Measurements from ENCODE around the gene TRAF2.

Gene TRAF2

DNA sequence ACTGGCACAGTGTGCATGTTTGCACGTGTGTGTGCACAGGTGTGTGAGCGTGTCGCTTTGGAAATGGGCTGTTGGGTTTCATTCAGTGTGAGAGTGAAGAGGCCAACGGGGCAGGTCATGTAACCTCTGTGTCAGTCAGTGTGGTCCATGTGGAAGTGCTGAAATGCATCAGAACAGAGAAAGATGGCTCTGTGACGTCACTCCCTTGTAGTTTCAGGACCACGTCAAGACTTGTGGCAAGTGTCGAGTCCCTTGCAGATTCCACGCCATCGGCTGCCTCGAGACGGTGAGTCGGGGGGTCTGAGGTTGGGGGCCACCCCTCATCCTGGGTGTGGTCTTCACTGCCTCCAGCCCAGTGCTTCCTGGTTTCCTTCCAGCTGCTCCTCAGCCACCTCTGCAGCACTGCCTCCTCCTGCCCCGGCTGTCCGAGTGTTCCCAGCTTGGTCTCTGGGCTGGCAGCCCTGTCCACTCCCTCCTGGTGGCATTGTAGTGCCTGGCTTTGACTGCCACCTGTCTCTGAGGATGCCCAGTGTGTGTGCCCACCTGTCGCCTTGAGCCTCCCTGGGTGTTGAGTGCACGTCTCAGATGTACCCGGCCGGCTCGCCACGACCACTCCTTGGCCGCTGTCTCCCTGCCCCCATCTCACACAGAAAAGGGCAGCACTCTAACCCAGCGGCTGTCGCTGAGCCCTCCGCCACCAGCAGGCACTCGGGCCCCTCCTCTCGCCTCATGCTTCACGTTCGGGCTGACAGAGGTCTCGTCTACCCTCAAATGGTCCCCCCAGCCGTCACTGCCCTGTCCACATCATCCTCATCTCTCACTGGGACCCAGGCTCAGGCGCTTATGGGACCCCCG is 30.2 kb downstream of the TRAF2 start:
- DNase-seq: no peak

DNA sequence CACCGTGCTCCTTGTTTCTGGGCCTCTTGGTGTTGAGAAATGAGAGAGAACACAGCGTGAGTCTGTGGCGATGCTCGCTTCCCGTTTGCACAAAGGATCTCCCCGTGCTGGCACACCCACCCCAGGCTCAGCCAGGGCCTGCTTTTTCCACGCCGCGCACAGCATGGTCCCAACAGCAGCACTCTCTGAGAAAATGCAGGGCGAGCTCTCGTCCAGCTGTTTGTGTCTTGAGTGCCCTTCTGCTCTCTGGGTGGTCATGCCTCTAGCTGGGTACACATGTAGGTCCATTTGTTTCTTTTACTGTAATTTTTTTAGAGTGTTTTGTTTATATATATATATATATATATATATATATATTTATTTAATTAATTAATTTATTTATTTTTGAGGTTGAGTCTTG is 31.6 kb downstream of the TRAF2 start:
- no peak for DNase-seq

DNA sequence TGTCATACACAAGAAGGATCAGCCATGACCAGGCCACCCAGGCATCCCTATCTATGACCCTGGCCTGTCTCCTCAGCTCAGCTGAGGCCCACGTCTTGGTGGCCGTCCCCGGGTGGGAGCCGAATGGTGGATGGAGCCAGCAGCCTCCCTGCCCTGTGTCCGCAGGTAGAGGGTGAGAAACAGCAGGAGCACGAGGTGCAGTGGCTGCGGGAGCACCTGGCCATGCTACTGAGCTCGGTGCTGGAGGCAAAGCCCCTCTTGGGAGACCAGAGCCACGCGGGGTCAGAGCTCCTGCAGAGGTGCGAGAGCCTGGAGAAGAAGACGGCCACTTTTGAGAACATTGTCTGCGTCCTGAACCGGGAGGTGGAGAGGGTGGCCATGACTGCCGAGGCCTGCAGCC is 33.8 kb downstream of the TRAF2 start:
- no peak for DNase-seq

DNA sequence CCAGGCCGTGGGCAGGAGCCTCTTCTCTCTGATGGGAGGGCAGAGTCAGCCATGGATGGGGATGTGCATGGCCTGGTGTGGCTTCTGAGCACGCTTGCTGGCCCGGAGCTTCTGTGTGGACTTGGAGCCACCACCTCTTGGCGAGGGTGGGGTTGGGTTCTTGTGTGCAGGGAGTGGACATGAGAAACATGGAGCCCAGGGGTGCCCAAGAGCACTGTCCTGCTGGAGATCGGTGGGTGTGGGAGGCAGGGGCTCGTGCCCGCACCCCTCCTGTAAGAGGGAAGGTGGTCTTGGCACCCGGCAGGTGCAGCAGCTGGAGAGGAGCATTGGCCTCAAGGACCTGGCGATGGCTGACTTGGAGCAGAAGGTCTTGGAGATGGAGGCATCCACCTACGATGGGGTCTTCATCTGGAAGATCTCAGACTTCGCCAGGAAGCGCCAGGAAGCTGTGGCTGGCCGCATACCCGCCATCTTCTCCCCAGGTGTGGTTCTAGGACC is 34.5 kb downstream of the TRAF2 start:
- no peak for DNase-seq

DNA sequence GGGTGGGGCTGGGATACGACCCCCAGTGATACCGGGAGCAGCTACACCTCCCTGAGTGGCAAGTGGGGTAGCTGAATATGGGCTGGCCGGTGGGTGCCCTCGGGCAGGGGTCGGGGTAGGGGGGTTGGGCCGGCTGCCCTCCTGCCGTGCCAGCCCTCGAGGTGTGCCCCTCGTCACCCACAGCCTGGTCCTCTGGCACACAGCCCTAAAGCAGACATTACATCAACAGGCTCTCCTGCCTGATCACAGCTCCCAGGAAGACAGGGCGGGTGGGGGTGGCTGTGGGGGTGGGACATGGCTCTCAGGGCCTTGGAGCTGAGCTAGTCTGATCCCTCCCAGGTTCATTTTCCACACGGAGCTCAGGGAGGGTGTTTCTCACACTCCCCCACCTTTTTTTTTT is 35.0 kb downstream of the TRAF2 start:
- no peak for DNase-seq

DNA sequence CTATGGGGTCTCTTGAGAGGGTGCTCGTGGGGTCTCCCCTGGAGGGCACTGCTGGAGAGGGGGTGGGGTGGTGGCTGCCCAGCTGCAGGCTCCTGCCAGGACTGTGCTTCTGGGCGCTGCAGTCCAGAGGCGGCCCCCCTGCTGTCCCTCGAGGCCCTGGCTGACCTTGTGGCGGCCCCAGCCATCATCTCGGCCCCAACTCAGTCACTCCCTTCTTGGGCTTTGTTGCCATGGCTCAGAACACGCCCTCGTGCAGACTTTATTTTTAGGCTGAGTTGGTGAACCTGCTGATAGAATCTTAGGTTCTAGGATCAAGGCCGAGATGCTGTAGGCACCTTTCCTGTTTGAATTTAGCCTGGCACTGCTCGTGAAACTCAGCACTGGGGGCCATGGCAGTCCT is 35.4 kb downstream of the TRAF2 start:
- no peak for DNase-seq

DNA sequence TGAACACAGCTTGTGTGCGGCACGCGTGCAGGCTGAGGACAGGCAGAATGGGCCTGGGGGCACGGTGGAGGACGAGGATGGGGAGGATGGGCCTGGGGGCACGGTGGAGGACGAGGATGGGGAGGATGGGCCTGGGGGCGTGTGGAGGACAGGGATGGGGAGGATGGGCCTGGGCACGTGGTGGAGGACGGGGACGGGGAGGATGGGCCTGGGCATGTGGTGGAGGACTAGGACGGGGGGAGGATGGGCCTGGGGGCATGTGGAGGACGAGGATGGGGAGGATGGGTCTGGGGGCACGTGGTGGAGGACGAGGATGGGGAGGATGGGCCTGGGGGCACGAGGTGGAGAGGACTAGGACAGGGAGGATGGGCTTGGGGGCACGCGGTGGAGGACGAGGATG is 36.2 kb downstream of the TRAF2 start:
- DNase-seq: no peak

DNA sequence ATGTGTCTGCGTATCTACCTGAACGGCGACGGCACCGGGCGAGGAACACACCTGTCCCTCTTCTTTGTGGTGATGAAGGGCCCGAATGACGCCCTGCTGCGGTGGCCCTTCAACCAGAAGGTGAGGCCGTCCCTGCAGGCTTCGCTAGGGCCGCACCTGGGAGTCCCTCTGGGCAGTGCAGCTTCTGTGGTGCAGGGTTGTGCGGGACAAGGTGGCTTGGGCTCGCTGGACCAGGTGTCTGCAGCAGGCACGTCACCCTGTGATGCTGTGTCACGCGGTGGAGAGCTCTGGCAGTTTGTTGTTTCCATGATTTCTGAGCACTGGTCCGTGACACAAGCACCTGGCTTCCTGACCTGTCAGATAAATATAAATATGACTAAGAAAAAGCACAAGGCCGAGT is 37.6 kb downstream of the TRAF2 start:
- no peak for DNase-seq

DNA sequence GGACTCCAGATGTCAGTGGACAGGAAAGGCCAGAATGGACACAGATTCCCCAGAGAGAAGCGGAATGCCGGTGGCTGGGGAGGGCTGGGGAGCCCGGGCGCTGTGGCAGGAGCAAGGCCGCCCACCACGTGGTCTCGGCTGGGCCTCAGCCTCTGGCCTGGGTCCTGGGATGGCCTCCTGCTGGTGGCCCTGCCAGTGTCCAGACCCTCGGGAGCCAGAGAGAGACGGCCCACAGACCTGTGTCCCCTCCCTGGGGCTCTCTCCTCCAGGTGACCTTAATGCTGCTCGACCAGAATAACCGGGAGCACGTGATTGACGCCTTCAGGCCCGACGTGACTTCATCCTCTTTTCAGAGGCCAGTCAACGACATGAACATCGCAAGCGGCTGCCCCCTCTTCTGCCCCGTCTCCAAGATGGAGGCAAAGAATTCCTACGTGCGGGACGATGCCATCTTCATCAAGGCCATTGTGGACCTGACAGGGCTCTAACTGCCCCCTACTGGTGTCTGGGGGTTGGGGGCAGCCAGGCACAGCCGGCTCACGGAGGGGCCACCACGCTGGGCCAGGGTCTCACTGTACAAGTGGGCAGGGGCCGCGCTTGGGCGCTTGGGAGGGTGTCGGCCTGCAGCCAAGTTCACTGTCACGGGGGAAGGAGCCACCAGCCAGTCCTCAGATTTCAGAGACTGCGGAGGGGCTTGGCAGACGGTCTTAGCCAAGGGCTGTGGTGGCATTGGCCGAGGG is 39.3 kb downstream of the TRAF2 start:
- no peak for DNase-seq

DNA sequence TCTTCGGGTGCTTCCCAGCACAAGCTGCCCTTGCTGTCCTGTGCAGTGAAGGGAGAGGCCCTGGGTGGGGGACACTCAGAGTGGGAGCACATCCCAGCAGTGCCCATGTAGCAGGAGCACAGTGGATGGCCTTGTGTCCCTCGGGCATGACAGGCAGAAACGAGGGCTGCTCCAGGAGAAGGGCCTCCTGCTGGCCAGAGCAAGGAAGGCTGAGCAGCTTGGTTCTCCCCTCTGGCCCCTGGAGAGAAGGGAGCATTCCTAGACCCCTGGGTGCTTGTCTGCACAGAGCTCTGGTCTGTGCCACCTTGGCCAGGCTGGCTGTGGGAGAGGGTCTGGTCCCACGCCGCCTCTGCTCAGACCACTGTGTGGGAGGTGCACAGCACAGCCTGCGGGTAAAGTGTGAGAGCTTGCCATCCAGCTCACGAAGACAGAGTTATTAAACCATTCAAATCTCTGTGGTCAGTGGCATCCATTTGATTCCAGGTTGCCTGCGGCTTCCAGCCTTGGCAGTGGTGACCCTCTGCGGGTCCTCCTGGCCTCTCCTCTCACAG is 39.9 kb downstream of the TRAF2 start:
- no peak for DNase-seq

DNA sequence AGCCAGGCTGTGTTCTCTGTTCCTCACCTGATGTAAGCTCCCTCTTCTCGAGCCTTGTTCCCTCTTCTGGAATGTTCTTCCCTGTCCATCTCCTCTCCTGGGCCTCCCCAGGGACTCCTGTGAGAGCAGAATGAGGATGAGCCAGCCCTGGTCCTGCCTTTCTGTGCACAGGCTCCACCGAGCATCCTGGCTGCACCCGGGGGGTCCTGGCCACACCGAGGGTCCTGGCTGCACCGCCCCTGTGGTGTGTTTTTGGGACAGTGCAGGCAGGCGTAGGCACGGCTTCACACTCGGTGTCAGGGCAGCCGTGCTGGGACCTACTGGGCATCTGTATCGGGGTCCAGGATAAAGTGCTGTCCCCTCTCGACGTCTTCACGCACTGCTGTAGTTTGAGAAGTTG is 40.4 kb downstream of the TRAF2 start:
- no peak for DNase-seq

DNA sequence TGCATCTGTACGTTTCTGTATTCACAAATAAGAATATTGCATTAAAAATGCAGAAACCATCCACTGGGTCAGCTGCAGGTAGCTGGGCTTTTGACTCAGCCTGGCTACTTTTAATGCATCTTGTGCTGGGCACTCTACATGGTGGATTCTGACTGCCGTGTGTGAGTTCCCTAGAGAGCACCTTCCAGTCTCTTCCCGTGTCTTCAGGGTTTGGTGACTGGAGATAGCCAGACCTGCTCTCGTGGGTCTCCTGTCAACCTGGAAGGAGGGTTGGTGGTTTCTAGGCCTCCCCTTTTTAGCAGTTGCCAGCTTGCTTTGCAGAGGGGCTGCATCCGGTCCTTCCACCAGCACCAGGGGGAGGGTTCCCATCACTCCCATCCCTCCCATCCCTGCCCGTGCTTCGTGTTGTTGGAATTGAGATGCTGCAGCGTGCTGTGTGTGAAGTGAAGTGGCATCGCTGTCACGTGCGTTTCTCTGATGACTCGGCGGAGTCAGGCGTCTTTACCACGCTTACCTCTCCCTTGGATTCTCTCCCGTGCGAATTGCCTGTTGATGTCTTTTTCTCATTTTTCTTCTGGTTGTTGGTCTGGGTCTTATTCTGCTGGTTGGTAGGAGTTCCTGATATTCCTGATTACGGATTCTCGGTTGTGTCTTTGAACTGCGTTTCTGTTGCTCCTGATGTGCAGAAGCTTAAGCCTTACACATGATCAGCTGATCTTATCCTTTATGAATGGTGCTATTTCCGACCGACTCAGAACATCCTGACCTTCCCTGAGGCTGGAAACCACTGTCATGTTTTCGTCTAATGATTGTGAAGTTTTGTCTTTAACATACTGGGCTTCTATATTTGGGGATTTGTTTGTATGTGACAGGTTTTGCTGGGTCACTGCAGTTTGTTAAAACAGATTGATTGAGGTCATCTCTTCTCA is 41.3 kb downstream of the TRAF2 start:
- DNase-seq: no peak

DNA sequence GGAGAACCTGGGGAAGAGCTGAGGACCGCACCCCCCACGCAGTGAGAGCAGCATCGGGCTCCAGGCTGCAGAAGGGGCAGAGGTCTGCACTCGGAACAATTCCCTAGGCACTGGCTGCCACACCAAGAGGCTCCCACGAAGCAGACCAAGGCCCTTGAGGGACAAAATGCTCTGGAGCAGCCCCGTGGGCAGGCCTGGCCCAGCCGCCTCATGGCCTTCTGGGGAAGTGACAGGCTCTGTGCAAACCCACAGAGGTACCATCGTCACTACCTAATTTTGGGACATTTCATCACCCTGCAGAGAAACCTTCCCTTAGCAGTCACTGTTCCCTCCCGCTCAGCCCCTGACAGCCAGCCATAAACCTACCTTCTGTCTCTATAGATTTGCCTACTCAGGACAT is 42.3 kb downstream of the TRAF2 start:
- no peak for DNase-seq

DNA sequence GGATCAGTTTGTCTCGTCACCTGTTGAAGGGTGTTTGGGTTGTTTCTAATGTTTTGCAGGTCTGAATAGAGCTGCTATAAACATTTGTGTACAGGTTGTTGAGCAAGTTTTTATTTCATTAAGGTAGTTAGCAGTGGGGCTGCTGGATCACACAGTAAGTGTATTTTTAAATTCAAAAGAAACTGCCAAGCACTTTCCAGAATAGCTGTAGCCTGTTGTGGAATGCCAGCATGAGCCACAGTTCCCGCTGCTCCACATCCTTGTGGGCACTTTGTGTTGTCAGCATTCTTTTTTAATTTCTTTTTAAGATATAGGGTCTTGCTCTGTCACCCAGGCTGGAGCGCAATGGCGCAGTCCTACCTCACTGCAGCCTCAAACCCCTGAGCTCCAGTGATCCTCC is 43.7 kb downstream of the TRAF2 start:
- DNase-seq: no peak

DNA sequence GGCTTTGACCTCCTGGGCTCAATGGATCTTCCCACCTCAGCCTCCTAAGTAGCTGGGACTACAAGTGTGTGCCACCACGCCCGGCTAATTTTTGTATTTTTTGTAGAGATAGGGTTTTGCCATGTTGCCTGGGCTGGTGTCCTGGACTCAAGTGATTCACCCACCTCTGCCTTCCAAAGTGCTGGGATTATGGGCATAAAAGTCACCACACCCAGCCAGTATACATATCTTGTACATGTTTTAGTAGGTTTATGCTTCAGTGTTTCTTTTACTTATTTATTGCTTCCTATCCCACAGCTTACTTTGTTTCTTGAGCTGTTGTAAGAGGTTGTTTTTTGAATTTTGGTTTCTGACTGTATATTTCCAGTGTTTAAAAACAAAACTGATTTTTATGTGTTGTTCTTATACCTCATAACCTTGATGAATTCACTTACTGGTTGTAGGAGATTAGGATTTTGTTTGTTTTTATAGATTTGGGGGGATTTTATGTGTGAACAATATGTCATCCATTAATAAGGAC is 45.4 kb downstream of the TRAF2 start:
- DNase-seq: no peak

DNA sequence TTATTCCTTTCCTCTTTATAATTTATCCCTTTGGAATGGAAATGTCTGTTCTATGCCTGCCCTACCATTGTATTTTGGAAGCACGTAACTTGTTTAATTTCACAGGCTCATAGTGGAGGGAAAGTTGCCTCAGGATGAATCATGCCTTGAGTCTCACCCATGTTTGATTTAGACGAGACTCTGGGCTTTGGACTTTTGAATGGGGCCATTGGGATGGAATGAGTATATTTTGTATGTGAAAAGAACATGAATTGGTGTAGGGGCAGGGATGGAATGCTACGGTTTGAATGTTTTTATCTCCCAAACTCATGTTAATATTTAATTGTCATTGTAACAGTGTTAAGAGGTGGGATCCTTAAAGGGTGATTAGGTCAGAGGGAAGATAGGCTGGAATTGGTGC is 48.0 kb downstream of the TRAF2 start:
- DNase-seq: no peak

DNA sequence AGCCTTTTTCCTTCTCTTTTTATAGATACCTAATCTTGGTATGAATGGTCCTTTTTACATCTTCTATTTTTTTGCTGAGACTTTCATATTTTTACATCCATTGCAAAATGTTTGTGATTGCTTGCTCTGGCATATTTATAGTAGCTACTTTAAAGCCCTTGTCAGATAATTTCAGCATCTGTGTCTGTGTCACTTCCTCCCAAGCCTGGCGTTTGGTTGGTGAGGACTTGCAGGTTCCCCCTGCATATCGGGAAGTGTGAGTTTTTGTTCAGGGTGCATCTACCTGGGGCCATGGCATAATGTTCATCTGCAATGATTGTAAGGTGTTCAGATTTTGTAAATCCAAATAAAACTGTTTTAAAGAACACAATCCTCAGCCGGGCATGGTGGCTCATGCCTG is 49.3 kb downstream of the TRAF2 start:
- no peak for DNase-seq

DNA sequence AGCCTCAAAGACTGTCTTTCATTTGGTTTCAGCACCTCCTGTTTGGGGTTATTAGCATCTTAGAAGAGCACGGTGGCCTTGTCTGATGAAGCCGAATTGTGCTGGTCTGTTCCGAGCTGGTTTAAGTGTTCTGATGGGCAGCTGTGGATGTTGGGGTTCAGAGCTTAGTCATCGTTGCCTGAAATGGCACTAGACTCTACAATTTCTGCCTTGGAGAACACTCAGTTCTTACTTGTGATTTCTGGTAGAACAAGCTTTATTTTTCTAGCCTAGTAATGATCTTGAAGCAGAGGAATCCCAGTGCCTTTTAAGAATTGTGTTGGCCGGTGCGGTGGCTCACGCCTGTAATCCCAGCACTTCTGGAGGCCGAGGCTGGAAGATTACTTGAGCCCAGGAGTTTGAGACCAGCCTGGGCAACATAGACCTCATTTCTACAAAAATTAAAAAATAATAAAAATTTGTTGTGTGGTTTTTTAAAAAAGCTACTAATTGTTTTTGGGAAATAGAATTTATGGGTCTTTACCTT is 50.4 kb downstream of the TRAF2 start:
- no peak for DNase-seq

DNA sequence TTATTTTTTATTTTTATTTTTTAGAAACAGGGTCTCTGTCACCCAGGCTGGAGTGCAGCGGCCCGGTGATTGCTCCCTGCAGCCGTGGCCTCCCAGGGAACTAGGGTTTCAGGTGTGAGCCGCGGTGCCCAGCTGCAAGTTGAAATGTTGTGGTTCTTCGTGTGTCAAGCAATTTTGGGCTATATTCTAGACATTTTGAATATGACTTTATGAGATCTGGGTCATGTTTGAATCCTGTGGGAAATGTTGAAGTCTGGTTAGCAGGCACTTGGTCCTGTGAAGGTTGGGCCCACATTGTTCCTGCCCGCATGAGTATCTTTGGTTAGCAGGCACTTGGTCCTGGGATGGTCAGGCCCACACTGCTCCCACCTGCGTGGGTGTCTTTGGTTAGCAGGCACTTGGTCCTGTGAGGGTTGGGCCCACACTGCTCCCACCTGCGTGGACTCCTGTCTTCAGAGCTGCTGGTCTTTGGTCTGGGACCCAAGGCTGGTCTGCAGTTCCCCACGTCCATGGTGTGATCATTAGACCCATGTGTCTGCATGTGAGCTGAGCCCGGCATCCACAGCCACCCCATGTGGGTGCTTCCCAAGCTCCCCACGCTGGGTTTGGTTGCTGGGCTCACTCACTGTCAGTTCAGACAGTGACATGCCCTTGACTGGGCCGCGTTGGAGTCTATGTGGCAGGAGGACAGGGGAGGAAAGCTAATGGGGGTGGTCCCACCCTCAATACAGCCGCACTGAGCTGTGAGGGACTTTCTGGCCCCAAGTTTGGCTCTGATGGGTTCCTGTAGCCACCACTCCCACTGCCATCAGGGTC is 51.1 kb downstream of the TRAF2 start:
- no peak for DNase-seq

DNA sequence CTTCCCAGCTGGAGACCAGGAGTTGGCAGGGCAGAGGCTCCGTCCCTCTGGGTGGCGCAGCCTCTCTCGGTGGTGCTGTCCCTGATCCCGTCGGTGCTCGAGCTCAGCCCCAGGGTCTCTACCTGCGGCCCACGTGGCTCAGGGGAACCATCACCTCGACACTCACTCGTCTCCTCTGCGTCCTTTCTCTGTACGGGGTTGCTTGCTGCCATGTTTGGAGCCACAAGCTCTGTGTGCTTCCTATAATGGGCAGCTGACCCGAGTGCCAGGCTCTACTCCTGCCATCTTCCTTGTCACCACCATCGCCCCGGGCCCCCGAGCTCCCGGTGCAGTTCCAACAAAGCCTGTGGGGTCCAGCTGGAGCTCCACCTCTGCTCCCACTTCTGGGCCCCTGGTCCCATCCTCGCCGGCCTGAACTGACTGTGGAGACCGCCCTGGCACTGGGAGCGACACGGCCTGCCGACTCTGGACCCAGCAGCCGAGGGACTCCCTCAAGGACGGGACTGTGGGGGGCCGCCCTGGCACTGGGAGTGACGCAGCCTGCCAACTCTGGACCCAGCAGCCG is 53.2 kb downstream of the TRAF2 start:
- DNase-seq: no peak

DNA sequence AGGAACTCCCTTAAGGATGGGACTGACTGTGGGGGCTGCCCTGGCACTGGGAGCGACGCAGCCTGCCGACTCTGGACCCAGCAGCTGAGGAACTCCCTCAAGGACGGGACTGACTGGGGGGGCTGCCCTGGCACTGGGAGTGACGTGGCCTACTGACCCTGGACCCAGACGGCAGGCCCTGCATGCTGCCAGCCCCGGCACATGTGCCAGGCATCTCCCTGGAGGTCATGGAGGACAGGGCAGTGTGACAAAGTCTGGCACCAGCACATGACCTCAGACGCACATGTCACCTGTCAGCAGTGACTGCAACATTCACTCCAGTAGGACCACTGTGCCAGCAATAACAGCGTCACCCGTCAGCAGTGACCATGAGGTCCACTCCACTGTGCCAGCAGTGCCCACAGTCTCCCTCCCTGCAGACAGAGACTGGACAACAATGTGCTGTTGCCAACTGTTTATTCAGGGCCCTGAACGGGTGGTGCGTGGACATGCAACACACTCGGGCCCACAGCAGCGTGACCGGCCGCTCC is 53.7 kb downstream of the TRAF2 start:
- DNase-seq: no peak

Data from NCI-H82 (cell line).